Urinary bladder (tissue), 4 donors: ENCODE results near the gene PLGLB2. TPM values are rescaled to one million over a fixed set of nuclear protein-coding genes. Genes with fewer than 3 reads are reported as not detected.
"Not testable (repeated sequence)": the region's sequence is repeated elsewhere in the genome, so short reads cannot be mapped to it uniquely, and the experiment has no call there.

ENCODE experiments used
- DNase-seq: peaks from one replicate; pipeline ENCODE4 v3.0.0-alpha.2; 2015; ENCODE audit errors: extremely low spot score
- H3K27ac ChIP-seq: one replicate; pipeline ENCODE4 v1.5.1; 2013; ENCODE audit warnings: low read depth, mild to moderate bottlenecking, moderate library complexity
- H3K36me3 ChIP-seq: one replicate; pipeline ENCODE4 v1.6.1; 2013; ENCODE audit warnings: mild to moderate bottlenecking, moderate library complexity; ENCODE audit not compliant: insufficient read depth
- H3K4me1 ChIP-seq: one replicate; pipeline ENCODE4 v1.6.1; 2013; ENCODE audit warnings: mild to moderate bottlenecking, moderate library complexity; ENCODE audit not compliant: insufficient read depth
- H3K4me3 ChIP-seq: one replicate; pipeline ENCODE4 v1.5.1; 2013; ENCODE audit warnings: low read depth, low read length
- WGBS: extraction: QIAGEN DNeasy Blood & Tissue Kit; methylation state at CpG from one replicate; pipeline ENCODE4 v1.1.7; 2013; 5-methylcytosine and 5-hydroxymethylcytosine counted together
- polyA plus RNA-seq: library from polyadenylated mRNA; stranded (reverse); fragments of 200-250 nt; gene quantifications from one replicate; pipeline ENCODE4 v1.2.3, GENCODE V29; 2013
- total RNA-seq: library from RNA; depleted of rRNA; stranded (reverse); fragments of >200 nt; gene quantifications from one replicate; pipeline ENCODE4 v1.2.3, GENCODE V29; 2014
- donor health status: healthy with polysubstance abuse.
- donor health status: healthy.

The PLGLB2 gene
- total RNA-seq (3.9 TPM), polyA plus RNA-seq (1.2 TPM)

GRCh38 chr2:87747791-87748190, at the start of gene PLGLB2:
TSS of gene PLGLB2 (plus strand) at chr2:87748087. CDS start at chr2:87748154, 67 bp downstream.
- not testable (repeated sequence) for H3K36me3 ChIP-seq, H3K4me1 ChIP-seq, H3K27ac ChIP-seq, DNase-seq, H3K4me3 ChIP-seq
- WGBS: 93% methylated on average over 1 of the region's 3 CpGs

- H3K27ac ChIP-seq, DNase-seq, H3K4me3 ChIP-seq, H3K4me1 ChIP-seq, H3K36me3 ChIP-seq: not testable (repeated sequence)
- 50% methylated on average over 2 of the region's 4 CpGs for WGBS
Observed at GRCh38 chr2:87704572-87705323, 43.1 kb upstream of the PLGLB2 start.

GRCh38 chr2:87708368-87708767, 39.5 kb upstream of the PLGLB2 start:
- DNase-seq, H3K4me3 ChIP-seq, H3K27ac ChIP-seq, H3K4me1 ChIP-seq, H3K36me3 ChIP-seq: not testable (repeated sequence)
- WGBS: 82% methylated on average over 2 of the region's 2 CpGs

GRCh38 chr2:87727940-87728599, 19.8 kb upstream of the PLGLB2 start:
- not testable (repeated sequence) for H3K4me3 ChIP-seq, DNase-seq, H3K36me3 ChIP-seq, H3K4me1 ChIP-seq, H3K27ac ChIP-seq
- WGBS: no CpG with 5 or more reads among the region's 8 CpGs

GRCh38 chr2:87740928-87741327, 7.0 kb upstream of the PLGLB2 start:
- not testable (repeated sequence) for H3K27ac ChIP-seq, DNase-seq, H3K36me3 ChIP-seq, H3K4me3 ChIP-seq, H3K4me1 ChIP-seq

- not testable (repeated sequence) for H3K4me3 ChIP-seq, H3K36me3 ChIP-seq, H3K27ac ChIP-seq, DNase-seq, H3K4me1 ChIP-seq
- WGBS: no CpG with 5 or more reads among the region's 3 CpGs
Observed at GRCh38 chr2:87742393-87743108, 5.3 kb upstream of the PLGLB2 start.

- not testable (repeated sequence) for H3K36me3 ChIP-seq, H3K4me3 ChIP-seq, H3K27ac ChIP-seq, DNase-seq, H3K4me1 ChIP-seq
- WGBS: 74% methylated on average over 3 of the region's 5 CpGs
Observed at GRCh38 chr2:87743638-87744037, 4.2 kb upstream of the PLGLB2 start.

- WGBS: 88% methylated on average over 4 of the region's 9 CpGs
- H3K27ac ChIP-seq, H3K36me3 ChIP-seq, DNase-seq, H3K4me1 ChIP-seq, H3K4me3 ChIP-seq: not testable (repeated sequence)
Observed at GRCh38 chr2:87745353-87745951, 2.4 kb upstream of the PLGLB2 start.

GRCh38 chr2:87748524-87748923, 637 bp downstream of the PLGLB2 start:
- H3K36me3 ChIP-seq, DNase-seq, H3K27ac ChIP-seq, H3K4me3 ChIP-seq, H3K4me1 ChIP-seq: not testable (repeated sequence)
- WGBS: 76% methylated on average over 2 of the region's 8 CpGs

- H3K27ac ChIP-seq, H3K4me3 ChIP-seq, H3K36me3 ChIP-seq, H3K4me1 ChIP-seq, DNase-seq: not testable (repeated sequence)
- 96% methylated on average over 6 of the region's 11 CpGs for WGBS
Observed at GRCh38 chr2:87750560-87750959, 2.7 kb downstream of the PLGLB2 start.

GRCh38 chr2:87754759-87755158, 6.9 kb downstream of the PLGLB2 start:
- not testable (repeated sequence) for H3K36me3 ChIP-seq, H3K27ac ChIP-seq, H3K4me3 ChIP-seq, H3K4me1 ChIP-seq, DNase-seq
- 76% methylated on average over 3 of the region's 4 CpGs for WGBS
